ENCODE measurements around the gene DTNA. TPM values are rescaled to one million over a fixed set of nuclear protein-coding genes. Genes with fewer than 3 reads are reported as not detected.

Gene DTNA
- total and polyA plus RNA-seq, 2 of the 8 experiments (the other 6 are each of a cell fraction or from before 2014, with no cell fraction given): 30.2 to 32.7 TPM

- no peak for TF ChIP-seq HDAC6 (IDR thresholded peaks at IDR 0.05; ENCODE audit: low read depth, low read length)
- TF ChIP-seq KDM1A (IDR thresholded peaks at IDR 0.05; ENCODE audit: borderline replicate concordance, low read length): no peak
Observed at GRCh38 chr18:34729740-34730355, 19.8 kb downstream of the DTNA start (continued).
